HCT116 (cell line): ENCODE results near the gene PROSER2. TPM values are rescaled to one million over a fixed set of nuclear protein-coding genes. Genes with fewer than 3 reads are reported as not detected.

ENCODE experiments used
- ATAC-seq: fragments of 200-7000 bp; cut with Tn5 transposase; 2 replicates; pipeline ENCODE4 v1.9.1; 2020; ENCODE audit warnings: mild to moderate bottlenecking, moderate library complexity
- BruUV-seq: library from RNA; stranded (reverse); fragments of 400-500 nt; replicated peaks from 2 replicates; lab custom pipeline; 2021; lab: Mats Ljungman, UMichigan
- CTCF ChIA-PET: fragments of 300-600 bp; sonication (Branson Sonifier 250); formaldehyde crosslinking; loops from one replicate; lab custom pipeline; 2021; ENCODE audit warnings: antibody characterized with exemption; lab: Charles Lee
- POLR2A ChIA-PET: fragments of 300-600, 350-600 bp; sonication (Branson Sonifier 250); formaldehyde crosslinking; loops from one replicate; lab custom pipeline; 2021; ENCODE audit warnings: antibody characterized with exemption; lab: Charles Lee
- RAD21 ChIA-PET, 2 experiments: fragments of 300-600 bp; sonication (Branson Sonifier 250); formaldehyde crosslinking; loops; one replicate each; lab custom pipeline; 2023; ENCODE audit warnings: low total read pairs in 2 of 2; ENCODE audit not compliant: uncharacterized antibody in 2 of 2, unreplicated experiment in 2 of 2, low non-redundant PET in 1 of 2; lab: Charles Lee
- DNase-seq: peaks from one replicate; pipeline ENCODE4 v3.0.0-alpha.2; 2010; ENCODE audit warnings: low read depth, low spot score
- H2AFZ ChIP-seq: fragments of 200-600 bp; shearing (Covaris generic), sonication (generic); 2 replicates; pipeline ENCODE4 v1.6.1; 2017; ENCODE audit warnings: low read depth, mixed run types, mixed read lengths, antibody characterized with exemption, low read length; ENCODE audit not compliant: poor library complexity, severe bottlenecking
- H3K27ac ChIP-seq: 2 replicates; pipeline ENCODE4 v1.5.1; 2012; ENCODE audit warnings: low read depth, low read length
- H3K27me3 ChIP-seq: fragments of 200-600 bp; sonication (generic); 2 replicates; pipeline ENCODE4 v1.6.1; 2016; ENCODE audit warnings: mixed run types, low read length, mixed read lengths; ENCODE audit not compliant: insufficient read depth
- H3K36me3 ChIP-seq, 2 experiments: fragments of 200-500 bp in 1 of 2; fragments of 200-600 bp in 1 of 2; sonication (Bioruptor generic) in 1 of 2; sonication (generic) in 1 of 2; 2 replicates each; pipeline versions ENCODE4 v1.5.1 to v1.6.1; 2014 to 2016; ENCODE audit warnings: low read length in 2 of 2, inconsistent platforms in 1 of 2, mixed read lengths in 1 of 2, mixed run types in 1 of 2; ENCODE audit not compliant: insufficient read depth in 2 of 2, control insufficient read depth in 1 of 2
- H3K4me1 ChIP-seq, 2 experiments: fragments of 200-600 bp in 1 of 2; sonication (generic) in 1 of 2; 2 replicates each; pipeline versions ENCODE4 v1.5.1 to v1.6.1; 2012 to 2017; ENCODE audit warnings: low read length in 2 of 2, inconsistent platforms in 1 of 2, mild to moderate bottlenecking in 1 of 2, mixed read lengths in 1 of 2, mixed run types in 1 of 2, moderate library complexity in 1 of 2; ENCODE audit not compliant: insufficient read depth in 2 of 2, control insufficient read depth in 1 of 2
- H3K4me2 ChIP-seq: fragments of 200-600 bp; sonication (generic); 2 replicates; pipeline ENCODE4 v1.6.1; 2017; ENCODE audit warnings: mixed run types, low read length, mixed read lengths
- H3K4me3 ChIP-seq, 2 experiments: fragments of 200-600 bp in 1 of 2; sonication (generic) in 1 of 2; replicated peaks in 1 of 2; 2 replicates each; pipeline ENCODE4 v1.5.1; 2011 to 2016; ENCODE audit warnings: low read length in 2 of 2, control low read depth in 1 of 2, low read depth in 1 of 2, mild to moderate bottlenecking in 1 of 2, mixed read lengths in 1 of 2, mixed run types in 1 of 2
- H3K79me2 ChIP-seq: fragments of 200-600 bp; sonication (generic); 2 replicates; pipeline ENCODE4 v1.6.1; 2017; ENCODE audit warnings: mild to moderate bottlenecking, mixed run types, low read length, moderate library complexity, mixed read lengths; ENCODE audit not compliant: insufficient read depth
- H3K9ac ChIP-seq: fragments of 200-600 bp; sonication (generic); 2 replicates; pipeline ENCODE4 v1.6.1; 2016; ENCODE audit warnings: low read length, mixed read lengths
- H3K9me2 ChIP-seq: fragments of 200-600 bp; sonication (generic), shearing (Covaris generic); 2 replicates; pipeline ENCODE4 v1.6.1; 2017; ENCODE audit warnings: mixed run types, mild to moderate bottlenecking, moderate library complexity; ENCODE audit not compliant: insufficient read depth
- H3K9me3 ChIP-seq, 2 experiments: fragments of 200-500 bp in 1 of 2; fragments of 200-600 bp in 1 of 2; sonication (Bioruptor generic) in 1 of 2; sonication (generic) in 1 of 2; 2 replicates each; pipeline ENCODE4 v1.6.1; 2014 to 2017; ENCODE audit warnings: low read length in 2 of 2, mixed read lengths in 2 of 2, inconsistent platforms in 1 of 2, low read depth in 1 of 2, mild to moderate bottlenecking in 1 of 2, mixed run types in 1 of 2, moderate library complexity in 1 of 2; ENCODE audit not compliant: control insufficient read depth in 1 of 2, insufficient read depth in 1 of 2
- H4K20me1 ChIP-seq: fragments of 200-600 bp; sonication (generic), shearing (Covaris generic); 2 replicates; pipeline ENCODE4 v1.6.1; 2017; ENCODE audit warnings: mixed run types, mild to moderate bottlenecking, moderate library complexity; ENCODE audit not compliant: insufficient read depth
- EGR1 ChIP-seq: IDR thresholded peaks from 2 replicates; pipeline ENCODE4 v1.6.1; 2012; ENCODE audit warnings: low read depth
- FOSL1 ChIP-seq: IDR thresholded peaks from 2 replicates; pipeline ENCODE4 v1.6.1; 2012; ENCODE audit warnings: low read depth
- POLR2A ChIP-seq: IDR thresholded peaks from 2 replicates; pipeline ENCODE4 v1.7.0; 2011; ENCODE audit warnings: borderline replicate concordance; ENCODE audit not compliant: insufficient read depth, insufficient read length; ENCODE audit errors: extremely low read depth
- SIN3A ChIP-seq: IDR thresholded peaks from 2 replicates; pipeline ENCODE4 v1.6.1; 2012; ENCODE audit warnings: low read depth
- SP1 ChIP-seq: IDR thresholded peaks from 2 replicates; pipeline ENCODE4 v1.6.1; 2012; ENCODE audit warnings: low read depth
- SRF ChIP-seq: IDR thresholded peaks from 2 replicates; pipeline ENCODE4 v1.6.1; 2012; ENCODE audit warnings: low read depth
- YY1 ChIP-seq: IDR thresholded peaks from 2 replicates; pipeline ENCODE4 v1.6.1; 2011; ENCODE audit warnings: low read length, low read depth, moderate library complexity, mild to moderate bottlenecking; ENCODE audit not compliant: insufficient replicate concordance; ENCODE audit errors: extremely low read depth
- ZNF274 ChIP-seq: fragments of 200-500 bp; sonication (Bioruptor generic); IDR thresholded peaks from 2 replicates; pipeline ENCODE4 v1.6.1; 2014; ENCODE audit warnings: mild to moderate bottlenecking, low read depth, low read length, inconsistent platforms
- intact Hi-C: fragments of 100-400 bp; cut with micrococcal nuclease; formaldehyde crosslinking; loops from 2 replicates; pipeline ENCODE4 v1.10.0; 2022
- total RNA-seq: library from RNA; stranded (reverse); gene quantifications from one replicate; pipeline ENCODE4 v1.2.1, GENCODE V29; 2021; ENCODE audit not compliant: unreplicated experiment
- TF ChIP-seq, protein P1 (sequence below): IDR thresholded peaks from 2 replicates; pipeline ENCODE4 v1.6.1; 2012
- TF ChIP-seq, protein P2 (sequence below), 3 experiments: fragments of 200-600 bp in 1 of 3; sonication (generic) in 1 of 3; IDR thresholded peaks in 2 of 3; conservative IDR thresholded peaks in 1 of 3; 2 replicates each; pipeline ENCODE4 v1.5.1; 2012 to 2017; ENCODE audit warnings: low read depth in 2 of 3, low read length in 2 of 3, antibody characterized with exemption in 1 of 3, borderline replicate concordance in 1 of 3, control low read depth in 1 of 3, mild to moderate bottlenecking in 1 of 3, mixed read lengths in 1 of 3, mixed run types in 1 of 3, moderate library complexity in 1 of 3; ENCODE audit not compliant: insufficient read depth in 1 of 3
- TF ChIP-seq, protein P3 (sequence below): IDR thresholded peaks from 2 replicates; pipeline ENCODE4 v1.6.1; 2011; ENCODE audit warnings: mild to moderate bottlenecking, low read length, moderate library complexity; ENCODE audit not compliant: insufficient replicate concordance; ENCODE audit errors: extremely low read depth
- TF ChIP-seq, protein P4 (sequence below): IDR thresholded peaks from 2 replicates; pipeline ENCODE4 v1.6.1; 2012

PROSER2 gene
- total RNA-seq, 1 experiment from 2014 or later: 46.2 TPM

DNA sequence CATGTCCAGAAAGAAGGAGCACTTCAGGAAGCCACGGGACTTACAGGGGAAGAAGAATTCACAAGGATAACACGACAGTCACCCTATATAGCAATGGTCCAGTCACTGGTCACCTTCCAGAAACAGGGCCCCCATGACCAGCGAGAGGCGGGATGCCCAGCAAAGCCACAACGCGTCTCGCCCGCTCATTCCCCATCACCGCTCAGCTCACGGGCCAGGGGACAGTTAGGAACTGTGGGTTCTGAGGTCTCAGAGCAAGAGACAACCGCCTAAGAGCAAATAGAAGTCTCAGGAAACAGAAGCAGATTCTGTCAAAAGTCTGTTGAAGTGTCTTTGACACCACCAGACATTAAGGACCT is 71.9 kb downstream of the PROSER2 start:
- intact Hi-C loops: no loop called here
- H3K4me3 ChIP-seq: no peak overlapping the region
- H3K27me3 ChIP-seq: no peaks in the 10 kb centered on the region
- H3K27ac ChIP-seq: no peak overlapping the region
- CTCF ChIA-PET: no interaction called here
- H3K9ac ChIP-seq: no peak overlapping the region
- no peaks in the 10 kb centered on the region for H3K9me3 ChIP-seq
- no peak for DNase-seq
- POLR2A ChIA-PET: no interaction called here
- no peak overlapping the region for H2AFZ ChIP-seq
- peaks cover 15 to 49% of the 10 kb centered on the region in 2 experiments for H3K4me1 ChIP-seq
- no peaks in the 10 kb centered on the region for H4K20me1 ChIP-seq
- no peaks in the 10 kb centered on the region for H3K79me2 ChIP-seq
- RAD21 ChIA-PET: no interaction called here
- no peaks in the 10 kb centered on the region for H3K36me3 ChIP-seq
- no TSS peak for BruUV-seq
- no peaks in the 10 kb centered on the region for H3K9me2 ChIP-seq
- TF ChIP-seq, protein P1, sequence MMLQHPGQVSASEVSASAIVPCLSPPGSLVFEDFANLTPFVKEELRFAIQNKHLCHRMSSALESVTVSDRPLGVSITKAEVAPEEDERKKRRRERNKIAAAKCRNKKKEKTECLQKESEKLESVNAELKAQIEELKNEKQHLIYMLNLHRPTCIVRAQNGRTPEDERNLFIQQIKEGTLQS: no peak
- TF ChIP-seq SRF (no peak), EGR1 (no peak), SIN3A (no peak), FOSL1 (no peak)
- H3K4me2 ChIP-seq: no peak overlapping the region
- ATAC-seq: no peak

DNA sequence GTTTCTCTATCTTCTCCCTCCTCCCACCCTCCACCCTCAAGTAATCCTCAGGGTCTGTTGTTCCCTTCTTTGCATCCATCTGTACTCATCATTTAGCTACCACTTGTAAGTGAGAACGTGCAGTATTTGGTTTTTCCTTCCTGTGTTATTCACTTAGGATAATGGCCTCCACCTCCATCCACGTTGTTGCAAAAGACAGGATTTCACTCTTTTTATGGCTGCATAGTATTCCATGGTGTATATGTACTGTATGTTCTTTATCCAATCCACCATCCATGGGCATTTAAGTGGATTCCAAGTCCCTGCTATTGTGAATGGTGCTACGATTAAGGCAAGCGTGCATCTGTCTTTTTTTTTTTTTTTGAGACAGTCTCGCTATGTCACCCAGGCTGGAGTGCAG is 72.4 kb downstream of the PROSER2 start:
- H3K9me2 ChIP-seq: no peaks in the 10 kb centered on the region
- BruUV-seq: no TSS peak
- no peak for ATAC-seq
- TF ChIP-seq, protein P2, sequence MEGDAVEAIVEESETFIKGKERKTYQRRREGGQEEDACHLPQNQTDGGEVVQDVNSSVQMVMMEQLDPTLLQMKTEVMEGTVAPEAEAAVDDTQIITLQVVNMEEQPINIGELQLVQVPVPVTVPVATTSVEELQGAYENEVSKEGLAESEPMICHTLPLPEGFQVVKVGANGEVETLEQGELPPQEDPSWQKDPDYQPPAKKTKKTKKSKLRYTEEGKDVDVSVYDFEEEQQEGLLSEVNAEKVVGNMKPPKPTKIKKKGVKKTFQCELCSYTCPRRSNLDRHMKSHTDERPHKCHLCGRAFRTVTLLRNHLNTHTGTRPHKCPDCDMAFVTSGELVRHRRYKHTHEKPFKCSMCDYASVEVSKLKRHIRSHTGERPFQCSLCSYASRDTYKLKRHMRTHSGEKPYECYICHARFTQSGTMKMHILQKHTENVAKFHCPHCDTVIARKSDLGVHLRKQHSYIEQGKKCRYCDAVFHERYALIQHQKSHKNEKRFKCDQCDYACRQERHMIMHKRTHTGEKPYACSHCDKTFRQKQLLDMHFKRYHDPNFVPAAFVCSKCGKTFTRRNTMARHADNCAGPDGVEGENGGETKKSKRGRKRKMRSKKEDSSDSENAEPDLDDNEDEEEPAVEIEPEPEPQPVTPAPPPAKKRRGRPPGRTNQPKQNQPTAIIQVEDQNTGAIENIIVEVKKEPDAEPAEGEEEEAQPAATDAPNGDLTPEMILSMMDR (IDR thresholded peaks at IDR 0.05 in 2 of 3, conservative IDR thresholded peaks at IDR 0.05 in 1 of 3; ENCODE audit: borderline replicate concordance in 1 of 3, insufficient read depth in 1 of 3, low read depth in 2 of 3, low read length in 2 of 3): no peak
- no peak for TF ChIP-seq YY1
- no peak for TF ChIP-seq ZNF274
- TF ChIP-seq, protein P1: no peak
- no peak for TF ChIP-seq SP1
- TF ChIP-seq, protein P3, sequence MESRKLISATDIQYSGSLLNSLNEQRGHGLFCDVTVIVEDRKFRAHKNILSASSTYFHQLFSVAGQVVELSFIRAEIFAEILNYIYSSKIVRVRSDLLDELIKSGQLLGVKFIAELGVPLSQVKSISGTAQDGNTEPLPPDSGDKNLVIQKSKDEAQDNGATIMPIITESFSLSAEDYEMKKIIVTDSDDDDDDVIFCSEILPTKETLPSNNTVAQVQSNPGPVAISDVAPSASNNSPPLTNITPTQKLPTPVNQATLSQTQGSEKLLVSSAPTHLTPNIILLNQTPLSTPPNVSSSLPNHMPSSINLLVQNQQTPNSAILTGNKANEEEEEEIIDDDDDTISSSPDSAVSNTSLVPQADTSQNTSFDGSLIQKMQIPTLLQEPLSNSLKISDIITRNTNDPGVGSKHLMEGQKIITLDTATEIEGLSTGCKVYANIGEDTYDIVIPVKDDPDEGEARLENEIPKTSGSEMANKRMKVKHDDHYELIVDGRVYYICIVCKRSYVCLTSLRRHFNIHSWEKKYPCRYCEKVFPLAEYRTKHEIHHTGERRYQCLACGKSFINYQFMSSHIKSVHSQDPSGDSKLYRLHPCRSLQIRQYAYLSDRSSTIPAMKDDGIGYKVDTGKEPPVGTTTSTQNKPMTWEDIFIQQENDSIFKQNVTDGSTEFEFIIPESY: no peak
- no peak for TF ChIP-seq POLR2A
- TF ChIP-seq, protein P4, sequence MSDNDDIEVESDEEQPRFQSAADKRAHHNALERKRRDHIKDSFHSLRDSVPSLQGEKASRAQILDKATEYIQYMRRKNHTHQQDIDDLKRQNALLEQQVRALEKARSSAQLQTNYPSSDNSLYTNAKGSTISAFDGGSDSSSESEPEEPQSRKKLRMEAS: no peak

More for the DNA sequence above, 72.4 kb downstream of the PROSER2 start:
- H3K79me2 ChIP-seq: no peaks in the 10 kb centered on the region
- ChIA-PET RAD21 (no interaction called here), POLR2A (no interaction called here), CTCF (no interaction called here)
- H3K4me2 ChIP-seq: no peak overlapping the region
- peaks cover 15 to 55% of the 10 kb centered on the region in 2 experiments for H3K4me1 ChIP-seq
- no peaks in the 10 kb centered on the region for H3K27me3 ChIP-seq
- no peak overlapping the region for H3K9ac ChIP-seq
- H3K27ac ChIP-seq: no peak overlapping the region
- no peaks in the 10 kb centered on the region for H3K36me3 ChIP-seq
- no peak for DNase-seq
- H3K9me3 ChIP-seq: no peaks in the 10 kb centered on the region
- H2AFZ ChIP-seq: no peak overlapping the region
- intact Hi-C loops: no loop called here
- H4K20me1 ChIP-seq: no peaks in the 10 kb centered on the region
- H3K4me3 ChIP-seq: no peak overlapping the region
